HCEC 1CT (cell line): ENCODE results near the gene PVR.
A peak's percentile ranks its signal among the peaks of the same experiment; 100 is the strongest.

Experiments
- DNase-seq: peaks from one replicate; pipeline ENCODE4 v3.0.0-alpha.2; 2017

The PVR gene

GRCh38 chr19:44643605-44644401, at the start of gene PVR:
PVR (plus strand) TSS chr19:44643910; CDS start chr19:44644097, 187 bp downstream.
- DNase-seq = peak; percentile 78

DNA sequence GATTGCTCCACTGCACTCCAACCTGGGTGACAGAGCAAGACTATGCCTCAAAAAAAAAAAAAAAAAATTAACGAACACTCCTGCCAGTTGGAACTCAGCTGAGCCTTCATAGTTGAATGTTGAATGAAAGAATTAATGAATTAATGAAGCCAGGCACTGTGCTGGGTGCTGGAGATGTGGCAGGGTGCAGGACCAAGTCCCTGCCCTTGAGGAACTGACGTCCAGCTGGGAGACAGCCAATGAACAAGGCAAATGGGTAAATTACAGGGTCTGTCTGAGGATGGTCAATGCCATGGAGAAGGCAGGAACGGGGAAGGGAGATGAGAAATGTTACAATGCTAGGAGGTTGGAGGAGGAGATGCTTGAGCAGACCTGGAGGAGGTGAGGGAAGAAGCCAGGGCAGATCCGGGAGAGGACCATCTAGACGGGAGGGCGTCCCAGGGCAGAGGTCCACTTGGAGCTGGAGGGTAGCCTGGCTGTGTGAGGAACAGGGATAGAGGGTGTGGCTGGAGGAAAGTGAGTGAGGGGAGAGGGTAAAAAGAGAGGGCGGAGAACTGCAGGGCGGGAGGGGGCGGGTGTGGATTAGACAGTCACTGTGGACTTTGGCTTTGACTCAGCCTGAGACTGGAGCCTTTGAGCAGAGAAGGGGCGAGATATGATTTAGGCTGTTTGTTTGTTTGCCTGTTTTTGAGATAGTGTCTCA, 47.1 kb upstream of the PVR start:
- DNase-seq = no peak

DNA sequence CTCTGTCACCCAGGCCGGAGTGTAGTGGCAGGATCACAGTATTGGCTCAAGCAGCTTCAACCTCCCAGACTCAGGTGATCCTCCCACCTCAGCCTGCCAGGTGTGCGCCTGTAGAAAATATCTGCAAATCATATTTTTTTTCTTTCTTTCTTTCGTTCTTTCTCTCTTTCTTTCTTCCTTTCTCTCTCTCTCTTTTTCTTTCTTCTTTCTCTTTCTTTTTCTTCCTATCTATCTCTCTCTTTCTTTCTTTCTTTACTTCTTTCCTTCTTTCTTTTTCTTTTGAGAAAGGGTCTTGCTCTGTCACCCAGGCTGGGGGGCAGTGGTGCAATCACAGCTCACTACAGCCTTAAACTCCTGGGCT, 46.6 kb upstream of the PVR start:
- no peak for DNase-seq

DNA sequence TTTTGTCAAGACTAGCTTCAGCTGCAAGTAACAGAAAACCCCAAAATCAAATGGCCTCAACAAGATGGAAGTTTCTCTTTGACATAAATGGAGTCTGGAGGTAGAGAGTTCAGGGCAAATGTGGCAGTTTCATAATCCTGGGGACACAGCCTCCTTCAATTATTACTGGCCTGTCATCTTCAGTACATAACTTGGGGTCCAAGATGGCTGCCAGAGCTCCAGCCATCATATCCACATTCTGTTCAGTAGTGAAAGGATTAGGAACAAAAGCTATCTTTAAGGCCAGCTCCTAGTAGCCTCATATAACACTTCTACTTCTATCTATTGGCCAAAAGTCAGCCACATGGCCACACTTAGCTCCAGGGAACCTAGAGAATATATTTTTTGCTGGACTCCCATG, 45.4 kb upstream of the PVR start:
- no peak for DNase-seq

GRCh38 chr19:44598880-44599279, 44.8 kb upstream of the PVR start:
- no peak for DNase-seq

DNA sequence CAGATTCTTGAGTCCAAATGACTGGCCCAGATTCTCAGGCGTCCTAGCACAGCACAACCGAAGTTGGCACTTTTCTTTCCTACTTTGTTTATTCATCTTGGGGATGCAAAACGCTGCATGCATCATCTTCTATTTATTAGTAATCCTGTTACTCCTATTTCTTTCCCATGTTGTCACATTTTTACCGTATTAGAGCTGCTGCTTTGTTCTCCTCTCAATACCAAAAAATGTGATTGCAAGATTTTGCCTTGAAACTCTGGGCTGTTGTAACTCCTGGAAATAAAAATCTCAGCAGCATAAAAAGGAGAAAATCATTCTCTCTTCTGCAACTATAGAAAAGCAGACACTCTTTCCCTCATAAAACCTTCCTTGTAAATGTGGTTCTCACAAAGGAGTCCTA, 43.2 kb upstream of the PVR start:
- DNase-seq = no peak

- no peak for DNase-seq
These were observed 41.6 kb upstream of the PVR start for GRCh38 chr19:44602081-44602480.

- DNase-seq = peak; percentile 99
These were observed 40.3 kb upstream of the PVR start for GRCh38 chr19:44603201-44603945.

DNA sequence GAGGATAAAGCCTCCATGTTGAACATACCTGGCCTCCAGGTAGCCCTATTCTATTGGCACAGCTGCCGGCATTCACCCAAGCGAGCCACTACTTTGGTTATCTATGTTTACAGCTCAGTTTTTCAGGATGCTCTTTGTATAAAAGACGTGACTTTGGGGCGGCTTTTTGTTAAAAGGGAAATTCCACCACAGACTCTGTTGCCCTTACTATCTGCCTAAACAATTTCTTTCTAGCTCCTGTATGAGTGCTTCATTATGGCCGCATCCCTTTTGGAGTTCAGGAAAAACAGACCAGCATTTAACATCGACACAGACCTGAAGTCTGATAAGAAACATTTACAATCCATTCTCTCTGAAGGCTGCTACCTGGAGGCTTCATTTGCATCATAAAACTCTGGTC, 39.5 kb upstream of the PVR start:
- no peak for DNase-seq

- DNase-seq = no peak
These were observed 38.2 kb upstream of the PVR start for GRCh38 chr19:44605547-44605946.

DNA sequence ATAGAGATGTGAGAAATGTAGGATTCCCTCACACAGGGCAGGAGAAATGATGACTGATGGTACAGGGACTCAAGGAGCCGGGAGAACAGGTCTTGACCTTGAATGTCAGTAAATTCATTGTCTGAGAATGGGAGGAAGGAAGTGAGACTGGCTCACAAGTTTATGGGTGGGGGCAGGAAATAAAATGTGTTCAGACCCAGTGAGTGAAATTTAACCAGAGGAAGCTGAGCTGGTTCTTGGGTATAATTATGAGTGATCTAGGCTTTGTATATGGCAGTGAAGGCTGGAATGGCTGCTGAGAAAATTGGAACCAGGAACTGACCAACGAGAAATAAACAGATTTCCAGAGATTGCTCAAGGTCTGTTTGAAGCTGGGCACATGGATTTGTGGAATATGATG, 36.7 kb upstream of the PVR start:
- peak; percentile 70 for DNase-seq

DNA sequence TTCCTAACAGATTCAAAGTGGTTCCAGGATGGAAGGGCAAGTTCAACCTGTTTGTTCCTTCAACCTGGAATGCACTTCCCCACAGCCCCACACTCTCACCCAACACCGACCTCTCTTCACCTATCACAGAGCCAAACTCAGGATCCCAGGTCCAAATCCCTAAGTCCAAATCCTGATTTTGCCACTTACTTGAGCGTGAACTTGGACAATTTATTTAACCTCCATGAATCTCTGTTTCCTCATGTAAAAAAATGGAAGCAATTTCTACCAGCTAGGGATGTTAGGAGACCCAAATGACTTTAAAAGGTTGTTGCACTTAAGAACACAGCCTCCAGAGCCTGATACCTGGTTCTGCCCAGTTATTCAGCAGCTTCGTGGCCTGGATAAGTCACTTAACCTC, 35.8 kb upstream of the PVR start:
- DNase-seq = no peak

DNA sequence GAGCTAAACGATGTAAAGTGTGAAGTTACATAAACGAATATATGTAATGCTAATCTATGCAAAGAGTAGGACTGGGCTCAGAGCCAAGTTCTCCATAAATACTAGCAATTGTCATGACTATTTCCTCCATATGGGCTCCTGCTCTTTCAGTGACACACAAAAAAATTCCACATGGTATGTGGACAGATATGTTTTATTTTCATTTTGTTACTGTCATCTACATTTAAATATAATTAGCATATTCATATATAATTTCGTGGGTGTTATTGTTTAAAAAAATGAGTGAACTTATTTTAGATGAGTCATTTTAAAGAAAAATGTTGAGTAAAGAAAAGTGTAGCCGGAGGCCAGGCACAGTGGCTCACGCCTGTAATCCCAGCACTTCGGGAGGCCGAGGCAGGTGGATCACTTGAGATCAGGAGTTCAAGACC, 35.3 kb upstream of the PVR start:
- DNase-seq = peak; percentile 49

- no peak for DNase-seq
These were observed 34.5 kb upstream of the PVR start for GRCh38 chr19:44609219-44609618.

DNA sequence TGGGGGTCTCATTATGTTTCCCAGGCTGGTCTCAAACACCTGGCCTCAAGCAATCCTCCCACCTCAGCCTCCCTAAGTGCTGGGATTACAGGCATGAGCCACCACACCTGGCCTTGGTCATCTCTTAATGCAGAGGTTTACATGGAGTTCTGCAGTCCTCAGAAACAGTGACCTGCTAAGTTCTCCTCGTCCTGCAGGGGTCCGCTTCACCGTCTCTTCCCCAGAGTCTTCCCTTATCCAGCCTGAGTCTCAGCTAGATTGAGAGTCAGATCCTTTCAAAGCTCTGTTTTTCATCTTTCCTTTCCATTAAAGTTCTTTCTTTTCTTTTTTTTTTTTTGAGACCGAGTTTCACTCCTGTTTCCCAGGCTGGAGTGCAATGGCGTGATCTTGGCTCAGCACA, 33.2 kb upstream of the PVR start:
- peak; percentile 56 for DNase-seq

DNA sequence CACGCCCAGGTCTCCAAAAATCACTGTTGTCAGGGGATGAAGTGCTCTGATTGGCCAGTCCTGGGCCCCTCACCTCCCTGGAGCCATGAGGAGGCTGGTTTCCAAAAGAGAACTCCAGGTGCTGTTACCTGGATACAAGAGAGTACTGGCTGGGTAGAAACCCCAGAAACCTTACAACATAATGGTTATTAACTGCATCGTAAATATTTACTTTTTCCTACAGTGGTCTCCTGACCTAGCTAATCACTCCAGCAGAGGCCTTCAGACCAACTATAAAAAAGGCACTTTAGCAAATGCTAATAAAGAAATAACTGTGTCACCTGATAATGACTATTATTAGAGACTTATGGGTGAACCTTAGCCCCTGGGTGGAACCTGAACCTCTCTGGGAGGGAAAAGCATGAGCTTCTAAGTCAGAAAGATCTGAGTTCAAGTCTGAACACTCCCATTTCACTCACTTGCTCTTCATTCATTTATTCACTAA, 31.9 kb upstream of the PVR start:
- DNase-seq = no peak

DNA sequence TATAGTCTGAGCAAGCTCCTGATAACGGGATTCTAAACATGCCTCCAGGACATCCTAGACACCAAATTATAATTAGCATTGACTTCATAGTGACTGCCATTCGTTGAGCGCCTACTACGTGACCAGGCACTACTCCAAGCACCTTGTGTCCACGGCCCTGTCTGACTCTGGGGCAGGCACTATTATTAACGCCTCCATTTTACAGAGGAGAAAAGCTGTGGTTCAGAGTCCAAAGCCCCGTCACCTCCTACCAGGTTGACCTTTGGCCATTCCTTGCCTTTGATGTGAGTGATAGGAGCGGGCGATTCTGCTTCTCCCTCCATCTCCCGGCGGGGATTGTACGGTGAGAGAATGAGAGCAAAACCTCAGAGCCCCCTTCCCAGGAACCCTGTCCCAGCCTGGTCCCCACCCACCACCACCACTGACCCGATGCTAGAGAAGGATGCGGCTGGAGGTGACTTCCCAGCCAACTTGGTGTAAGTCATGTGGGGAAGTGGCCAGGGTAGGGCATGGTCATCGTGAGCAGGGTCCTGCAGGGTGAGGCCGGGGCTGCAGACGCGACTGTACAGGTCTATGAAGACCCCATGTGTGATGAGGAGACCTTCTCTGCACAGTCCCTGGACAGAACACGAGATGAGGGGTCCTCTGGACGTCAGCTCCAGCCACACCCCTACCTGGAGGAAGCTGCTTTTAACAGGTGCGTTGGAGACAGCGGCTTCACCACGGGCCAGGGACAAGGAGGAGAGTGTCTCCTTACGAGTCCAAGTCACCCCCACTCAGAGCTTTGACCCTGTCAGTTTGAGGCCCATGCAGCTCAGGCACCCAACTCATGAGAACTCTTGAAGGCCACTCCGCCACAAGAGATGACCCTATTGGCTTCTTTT, 30.2 kb upstream of the PVR start, which contains the start of gene IGSF23:
TSS of gene IGSF23 (plus strand) at position 269 of the 884 bp plus-strand sequence. CDS start at position 352, 83 bp downstream.
- DNase-seq = no peak

- DNase-seq = no peak
These were observed 29.4 kb upstream of the PVR start for GRCh38 chr19:44614313-44614712.

DNA sequence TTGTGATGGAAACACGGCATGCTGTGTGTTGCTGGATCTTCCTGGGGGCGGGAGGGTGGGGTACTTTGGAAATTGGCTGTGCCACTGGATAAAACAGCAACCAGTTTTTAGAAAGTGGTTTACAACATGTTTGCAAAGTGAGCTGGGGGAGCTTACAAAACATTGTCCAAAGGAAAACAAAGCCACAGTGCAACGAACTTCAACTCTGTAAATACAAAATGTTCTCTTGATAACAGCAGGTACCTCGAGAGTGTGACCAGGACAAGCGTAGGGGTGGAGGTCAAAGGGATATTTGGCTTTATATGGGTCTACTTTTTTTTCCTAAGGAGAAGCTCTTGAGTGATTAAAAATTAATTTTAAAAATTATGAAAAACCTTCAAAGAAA, 27.9 kb upstream of the PVR start:
- no peak for DNase-seq

- DNase-seq = no peak
These were observed 26.4 kb upstream of the PVR start for GRCh38 chr19:44617110-44617880.

- DNase-seq = no peak
These were observed 24.9 kb upstream of the PVR start for GRCh38 chr19:44618640-44619357.
